H9 (cell line): ENCODE results near the gene SLC22A12. TPM values are rescaled to one million over a fixed set of nuclear protein-coding genes. Genes with fewer than 3 reads are reported as not detected.

Experiments
- DNase-seq: peaks from one replicate; pipeline ENCODE4 v3.0.0-alpha.2; 2017
- H2AFZ ChIP-seq: one replicate; pipeline ENCODE4 v1.6.1; 2013; ENCODE audit warnings: mild to moderate bottlenecking, low read length, control low read depth, moderate library complexity
- H2AK5ac ChIP-seq: 2 replicates; pipeline ENCODE4 v1.6.1; 2013; ENCODE audit warnings: low read length, control low read depth, mixed read lengths; ENCODE audit not compliant: insufficient read length
- H2BK120ac ChIP-seq: one replicate; pipeline ENCODE4 v1.6.1; 2013; ENCODE audit warnings: low read depth, mild to moderate bottlenecking, low read length, control low read depth, inconsistent platforms; ENCODE audit not compliant: poor library complexity, severe bottlenecking
- H2BK12ac ChIP-seq: 2 replicates; pipeline ENCODE4 v1.6.1; 2013; ENCODE audit warnings: low read length, control low read depth, mixed read lengths, low read depth; ENCODE audit not compliant: insufficient read length
- H2BK15ac ChIP-seq: 2 replicates; pipeline ENCODE4 v1.6.1; 2013; ENCODE audit warnings: low read depth, low read length, control low read depth
- H2BK20ac ChIP-seq: one replicate; pipeline ENCODE4 v1.6.1; 2013; ENCODE audit warnings: low read depth, mild to moderate bottlenecking, low read length, control low read depth, inconsistent platforms; ENCODE audit not compliant: poor library complexity, severe bottlenecking
- H2BK5ac ChIP-seq: 2 replicates; pipeline ENCODE4 v1.6.1; 2013; ENCODE audit warnings: low read length, control low read depth, mixed read lengths; ENCODE audit not compliant: insufficient read length
- H3K14ac ChIP-seq: 2 replicates; pipeline ENCODE4 v1.6.1; 2013; ENCODE audit warnings: low read length, control low read depth; ENCODE audit not compliant: insufficient read depth
- H3K18ac ChIP-seq: 2 replicates; pipeline ENCODE4 v1.6.1; 2013; ENCODE audit warnings: low read depth, mild to moderate bottlenecking, mixed read lengths, low read length, control low read depth; ENCODE audit not compliant: insufficient read length
- H3K23ac ChIP-seq: 2 replicates; pipeline ENCODE4 v1.6.1; 2013; ENCODE audit warnings: low read length, control low read depth, mixed read lengths, low read depth; ENCODE audit not compliant: insufficient read length
- H3K23me2 ChIP-seq: 2 replicates; pipeline ENCODE4 v1.6.1; 2013; ENCODE audit warnings: low read depth, mild to moderate bottlenecking, mixed read lengths, low read length, control low read depth; ENCODE audit not compliant: insufficient read length, poor library complexity, severe bottlenecking
- H3K27ac ChIP-seq: 2 replicates; pipeline ENCODE4 v1.5.1; 2013; ENCODE audit warnings: low read length, control low read depth, mixed read lengths, low read depth; ENCODE audit not compliant: insufficient read length
- H3K27me3 ChIP-seq: 2 replicates; pipeline ENCODE4 v1.6.1; 2013; ENCODE audit warnings: low read length, control low read depth, inconsistent platforms; ENCODE audit not compliant: insufficient read depth
- H3K4ac ChIP-seq: 2 replicates; pipeline ENCODE4 v1.6.1; 2013; ENCODE audit warnings: low read depth, mild to moderate bottlenecking, control low read depth, inconsistent platforms, low read length, moderate library complexity
- H3K4me1 ChIP-seq: 2 replicates; pipeline ENCODE4 v1.6.1; 2013; ENCODE audit warnings: low read length, control low read depth, inconsistent platforms; ENCODE audit not compliant: insufficient read depth
- H3K4me2 ChIP-seq: 2 replicates; pipeline ENCODE4 v1.6.1; 2013; ENCODE audit warnings: low read length, control low read depth, mixed read lengths; ENCODE audit not compliant: insufficient read length, insufficient read depth
- H3K56ac ChIP-seq: 2 replicates; pipeline ENCODE4 v1.6.1; 2013; ENCODE audit warnings: low read depth, mild to moderate bottlenecking, mixed read lengths, low read length, control low read depth; ENCODE audit not compliant: insufficient read length
- H3K79me1 ChIP-seq: 2 replicates; pipeline ENCODE4 v1.6.1; 2013; ENCODE audit warnings: low read depth, mild to moderate bottlenecking, moderate library complexity, low read length, control low read depth, inconsistent platforms; ENCODE audit not compliant: insufficient read depth, poor library complexity, severe bottlenecking
- H3K79me2 ChIP-seq: 2 replicates; pipeline ENCODE4 v1.6.1; 2013; ENCODE audit warnings: low read length, control low read depth, inconsistent platforms; ENCODE audit not compliant: insufficient read depth
- H3K9ac ChIP-seq: 2 replicates; pipeline ENCODE4 v1.6.1; 2013; ENCODE audit warnings: low read length, control low read depth, mixed read lengths; ENCODE audit not compliant: insufficient read length; ENCODE audit errors: extremely low read depth
- H3K9me3 ChIP-seq: one replicate; pipeline ENCODE4 v1.6.1; 2013; ENCODE audit warnings: low read depth, low read length, inconsistent platforms; ENCODE audit not compliant: control insufficient read depth
- H3T11ph ChIP-seq: one replicate; pipeline ENCODE4 v1.6.1; 2013; ENCODE audit warnings: mild to moderate bottlenecking, low read length, control low read depth, inconsistent platforms
- H4K20me1 ChIP-seq: one replicate; pipeline ENCODE4 v1.6.1; 2013; ENCODE audit not compliant: control insufficient read depth, insufficient read length, insufficient read depth
- H4K5ac ChIP-seq: 2 replicates; pipeline ENCODE4 v1.6.1; 2013; ENCODE audit warnings: low read depth, mild to moderate bottlenecking, mixed read lengths, low read length, control low read depth; ENCODE audit not compliant: insufficient read length
- H4K8ac ChIP-seq: replicated peaks from 2 replicates; pipeline ENCODE4 v1.6.1; 2013; ENCODE audit warnings: low read length, control low read depth, mixed read lengths, low read depth; ENCODE audit not compliant: insufficient read length
- H4K91ac ChIP-seq: 2 replicates; pipeline ENCODE4 v1.6.1; 2013; ENCODE audit warnings: low read depth, mild to moderate bottlenecking, moderate library complexity, mixed read lengths, low read length, control low read depth; ENCODE audit not compliant: insufficient read length
- H3K27ac Mint-ChIP-seq, 3 experiments: 2 replicates in 2 of 3; 3 replicates in 1 of 3; pipeline ENCODE4 v1.8.0; 2020 to 2021; ENCODE audit warnings: mixed read lengths in 3 of 3, mild to moderate bottlenecking in 1 of 3, moderate library complexity in 1 of 3
- H3K27me3 Mint-ChIP-seq: 2 replicates; pipeline ENCODE4 v1.8.0; 2021; ENCODE audit warnings: low read depth, mild to moderate bottlenecking, moderate library complexity, mixed read lengths
- H3K36me3 Mint-ChIP-seq, 3 experiments: 2 replicates in 2 of 3; 3 replicates in 1 of 3; pipeline ENCODE4 v1.8.0; 2020 to 2021; ENCODE audit warnings: low read depth in 3 of 3, mixed read lengths in 3 of 3; ENCODE audit not compliant: insufficient read depth in 1 of 3
- H3K4me1 Mint-ChIP-seq, 2 experiments: 2 replicates each; pipeline ENCODE4 v1.8.0; 2020; ENCODE audit warnings: mixed read lengths in 2 of 2
- H3K4me3 Mint-ChIP-seq, 2 experiments: 2 replicates in 1 of 2; 3 replicates in 1 of 2; pipeline ENCODE4 v1.8.0; 2020 to 2021; ENCODE audit warnings: mild to moderate bottlenecking in 2 of 2, mixed read lengths in 2 of 2, moderate library complexity in 1 of 2
- H3K9me3 Mint-ChIP-seq, 2 experiments: 2 replicates in 1 of 2; 3 replicates in 1 of 2; pipeline ENCODE4 v1.8.0; 2020; ENCODE audit warnings: mild to moderate bottlenecking in 2 of 2, mixed read lengths in 2 of 2, moderate library complexity in 1 of 2
- CTCF ChIP-seq: fragments of 200-600 bp; sonication (generic); conservative IDR thresholded peaks from 3 replicates; pipeline ENCODE4 v1.8.0; 2021; ENCODE audit warnings: antibody characterized with exemption, mild to moderate bottlenecking
- WGBS: extraction: QIAGEN DNeasy Blood & Tissue Kit; methylation state at CpG from one replicate; pipeline ENCODE4 v1.1.7; 2013; ENCODE audit warnings: missing lambda C conversion rate, low lambda C conversion rate, mixed read lengths; ENCODE audit not compliant: insufficient read length; ENCODE audit errors: extremely low coverage; 5-methylcytosine and 5-hydroxymethylcytosine counted together
- total RNA-seq: library from RNA; stranded (reverse); gene quantifications from 2 replicates; pipeline ENCODE4 v1.2.1, GENCODE V29; 2021

The SLC22A12 gene
- total RNA-seq, 1 experiment from 2014 or later = not detected

GRCh38 chr11:64642871-64643255 lies 51.8 kb downstream of the SLC22A12 start:
- H3K27me3 Mint-ChIP-seq = peaks cover 53% of the 10 kb centered on the region

More at GRCh38 chr11:64642871-64643255, 51.8 kb downstream of the SLC22A12 start:
- no peak overlapping the region for H3K18ac ChIP-seq
- no peak overlapping the region for H4K8ac ChIP-seq
- no peak overlapping the region for H3K4ac ChIP-seq
- no peak overlapping the region for H3T11ph ChIP-seq
- H2AK5ac ChIP-seq = no peak overlapping the region
- H3K23ac ChIP-seq = no peak overlapping the region
- no peak overlapping the region for H4K5ac ChIP-seq
- H3K4me1 ChIP-seq = peaks cover 2% of the 10 kb centered on the region; the same call in 1 of the 2 replicates
- H4K91ac ChIP-seq = no peak overlapping the region
- no peak overlapping the region for H2BK5ac ChIP-seq
- H2AFZ ChIP-seq = no peak overlapping the region
- Mint-ChIP-seq H3K4me1 (peaks cover 18 to 33% of the 10 kb centered on the region in 2 experiments), H3K9me3 (no peaks in the 10 kb centered on the region; a peak in 1 of 5 replicates), H3K4me3 (peak overlapping the region; percentile 71 to 93), H3K27ac (no peak overlapping the region), H3K36me3 (no peaks in the 10 kb centered on the region)
- peak overlapping the region; percentile 69 for H3K4me2 ChIP-seq
- no peaks in the 10 kb centered on the region for H3K79me2 ChIP-seq
- H3K56ac ChIP-seq = no peak overlapping the region
- no peaks in the 10 kb centered on the region for H3K9me3 ChIP-seq
- H2BK120ac ChIP-seq = no peak overlapping the region
- DNase-seq = no peak
- H3K9ac ChIP-seq = no peak overlapping the region
- no peak overlapping the region for H2BK15ac ChIP-seq
- no peaks in the 10 kb centered on the region for H3K79me1 ChIP-seq
- no peaks in the 10 kb centered on the region for H4K20me1 ChIP-seq
- no CpG with 5 or more reads among the region's 36 CpGs for WGBS
- no peak for TF ChIP-seq CTCF
- no peak overlapping the region for H2BK12ac ChIP-seq
- H3K27ac ChIP-seq = no peak overlapping the region
- H3K14ac ChIP-seq = no peak overlapping the region
- H2BK20ac ChIP-seq = no peak overlapping the region
- H3K27me3 ChIP-seq = peaks cover 39% of the 10 kb centered on the region
- H3K23me2 ChIP-seq = peaks cover 23% of the 10 kb centered on the region
